Smooth muscle cell of the brain vasculature (primary cell): ENCODE data around the gene EFTUD2.
"Not testable (repeated sequence)": the region's sequence is repeated elsewhere in the genome, so short reads cannot be mapped to it uniquely, and the experiment has no call there.

Experiments used
- DNase-seq: peaks from one replicate; pipeline ENCODE4 v3.0.0-alpha.2; 2012; ENCODE audit warnings: low read depth, low spot score

Gene EFTUD2

DNA sequence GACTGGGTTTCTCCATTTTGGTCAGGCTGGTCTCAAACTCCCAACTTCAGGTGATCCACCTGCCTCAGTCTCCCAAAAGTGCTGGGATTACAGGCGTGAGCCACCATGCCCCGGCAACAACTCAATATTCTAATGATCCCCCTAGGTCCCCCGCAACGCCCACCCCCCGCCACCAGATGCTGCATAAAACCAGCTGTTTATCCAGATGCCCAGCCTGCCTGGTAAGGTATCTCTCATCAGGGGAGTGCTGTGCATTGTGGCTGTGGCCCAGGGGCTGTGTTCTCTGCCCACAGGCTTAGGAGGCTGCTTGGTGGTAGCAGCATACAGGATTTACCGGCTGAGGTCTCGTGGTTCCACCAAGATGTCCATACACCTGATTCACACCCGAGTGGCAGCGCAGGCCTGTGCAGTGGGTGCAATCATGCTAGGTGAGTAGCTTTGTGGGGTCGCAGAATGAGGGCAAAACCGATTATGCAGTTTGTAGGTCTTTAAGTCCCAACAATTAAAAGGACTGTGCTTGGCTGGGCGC, 50.2 kb downstream of the EFTUD2 start:
- no peak for DNase-seq

DNA sequence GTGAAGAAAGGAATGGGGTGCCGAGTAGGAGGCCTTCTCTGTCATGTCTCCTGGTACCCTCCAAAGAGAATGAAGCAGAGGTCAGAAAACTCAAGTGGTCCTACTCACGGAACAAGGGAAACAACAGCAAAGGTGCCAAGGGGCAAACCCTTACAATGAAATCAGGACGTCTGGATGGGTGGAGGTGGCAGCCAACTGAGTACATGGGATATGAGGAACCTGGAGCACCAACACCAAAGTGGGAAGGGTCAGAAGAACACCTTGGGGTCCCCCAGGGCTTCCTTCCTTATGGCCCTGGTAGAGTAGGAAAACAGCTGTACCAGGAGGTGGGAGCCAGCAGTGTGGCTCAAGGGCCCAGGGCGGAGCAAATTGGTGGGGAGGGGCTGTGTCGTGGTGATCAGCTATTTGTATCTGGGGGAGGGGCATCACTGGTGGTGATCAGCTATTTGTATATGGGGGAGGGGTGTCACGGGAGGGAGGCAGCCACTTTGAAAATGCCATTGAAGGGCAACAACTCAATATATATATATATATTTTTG, 50.9 kb downstream of the EFTUD2 start:
- no peak for DNase-seq

- no peak for DNase-seq
Observed at GRCh38 chr17:44847586-44847985, 51.7 kb downstream of the EFTUD2 start, which contains the start of gene HIGD1B. Gene HIGD1B (plus strand): TSS chr17:44847883. CDS start chr17:44848153, 270 bp downstream.

DNA sequence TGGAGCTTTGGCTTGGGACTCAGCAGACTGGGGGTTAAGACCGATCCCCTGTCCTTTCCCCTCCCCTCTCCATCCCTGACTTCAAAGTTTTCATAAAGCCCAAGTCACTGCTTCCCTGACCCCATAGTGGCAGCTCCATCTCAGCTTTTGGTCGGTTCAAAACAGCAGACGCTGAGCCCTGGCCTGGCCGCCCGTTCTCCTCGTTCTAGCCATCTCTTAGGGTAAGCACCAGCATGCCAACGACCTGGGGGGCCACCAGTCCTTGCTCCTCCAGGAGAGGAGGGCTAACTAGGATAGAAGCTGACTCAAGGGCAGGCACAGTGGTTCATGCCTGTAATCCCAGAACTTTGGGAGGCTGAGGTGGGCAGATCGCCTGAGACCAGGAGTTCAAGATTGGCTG, 53.0 kb downstream of the EFTUD2 start:
- DNase-seq = no peak

DNA sequence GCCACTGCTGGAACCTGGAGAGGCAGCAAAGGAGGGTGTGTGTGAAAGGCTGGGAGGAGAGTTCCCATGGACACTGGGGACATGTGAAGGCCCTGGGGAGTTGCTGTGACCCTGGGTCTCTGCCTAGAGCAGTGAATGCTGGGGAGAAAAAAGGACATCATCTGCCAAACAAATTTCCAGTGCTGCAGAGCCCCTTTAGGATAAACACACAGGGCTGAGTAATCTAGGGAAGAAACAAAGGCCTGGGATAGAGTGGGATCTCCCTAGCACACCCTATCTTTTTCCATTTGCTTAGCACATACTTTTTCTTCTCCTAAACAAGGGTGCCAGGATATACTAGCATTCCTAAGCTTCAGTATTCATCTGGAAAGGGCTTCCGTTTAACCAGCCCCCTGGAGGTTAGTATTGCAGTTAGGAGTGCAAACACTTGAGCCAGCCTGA, 54.8 kb downstream of the EFTUD2 start:
- DNase-seq = no peak

DNA sequence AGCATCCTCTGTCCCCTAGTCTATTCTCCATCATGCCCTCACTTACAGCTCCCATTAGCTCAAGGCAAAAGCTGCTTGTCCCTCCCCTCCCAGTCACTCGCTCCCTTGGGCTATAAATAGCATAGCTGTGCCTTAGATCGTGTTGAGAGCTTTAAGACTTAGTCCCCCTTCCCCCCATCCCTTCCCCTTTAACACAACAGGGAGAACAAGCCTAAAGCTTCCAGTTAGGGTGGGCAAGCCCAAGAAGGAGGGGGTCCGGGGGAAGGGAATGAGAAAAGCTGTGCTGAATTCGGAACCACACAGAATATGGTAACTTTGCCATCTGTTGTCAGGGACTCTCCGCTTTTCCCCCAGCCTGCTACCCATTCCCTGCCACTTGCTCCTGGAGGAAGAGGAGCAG, 56.5 kb downstream of the EFTUD2 start:
- no peak for DNase-seq

DNA sequence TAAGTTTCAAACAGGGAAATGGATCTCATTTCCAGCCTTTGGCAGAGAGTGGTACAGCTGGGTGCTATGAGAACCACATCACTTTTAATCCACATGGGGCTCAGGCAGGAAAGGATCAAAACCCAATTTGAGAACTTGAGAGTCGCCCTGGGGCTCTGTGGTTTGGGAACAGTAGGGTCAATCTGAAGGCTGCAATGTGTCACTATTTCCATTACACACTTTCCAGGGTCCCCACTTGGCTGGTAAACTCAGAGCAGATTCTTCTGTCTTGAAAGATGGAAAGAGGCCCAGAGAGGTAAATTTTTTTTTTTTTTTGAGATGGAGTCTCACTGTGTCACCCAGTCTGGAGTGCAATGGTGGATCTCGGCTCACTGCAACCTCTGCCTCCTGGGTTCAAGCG, 58.3 kb downstream of the EFTUD2 start:
- no peak for DNase-seq

DNA sequence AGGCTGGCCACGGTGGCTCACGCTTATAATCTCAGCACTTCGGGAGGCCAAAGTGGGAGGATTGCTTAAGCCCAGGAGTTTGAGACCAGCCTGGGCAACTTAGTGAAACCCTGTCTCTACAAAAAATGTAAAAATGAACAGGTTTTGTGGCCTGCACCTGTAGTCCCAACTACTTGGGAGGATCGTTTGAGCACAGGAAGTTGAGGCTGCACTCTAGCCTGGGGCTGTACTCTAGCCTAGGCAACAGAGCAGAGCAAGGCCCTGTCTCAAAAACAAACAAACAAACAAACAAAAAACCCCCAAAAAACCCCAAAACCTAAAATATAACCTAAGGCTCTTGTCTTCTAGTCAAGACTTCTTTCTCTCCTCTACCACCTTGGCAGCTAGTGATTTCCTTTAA, 59.0 kb downstream of the EFTUD2 start:
- DNase-seq = no peak

GRCh38 chr17:44837196-44837595, 62.0 kb downstream of the EFTUD2 start:
- no peak for DNase-seq

- DNase-seq = no peak
Observed at GRCh38 chr17:44832805-44833204, 66.4 kb downstream of the EFTUD2 start.

DNA sequence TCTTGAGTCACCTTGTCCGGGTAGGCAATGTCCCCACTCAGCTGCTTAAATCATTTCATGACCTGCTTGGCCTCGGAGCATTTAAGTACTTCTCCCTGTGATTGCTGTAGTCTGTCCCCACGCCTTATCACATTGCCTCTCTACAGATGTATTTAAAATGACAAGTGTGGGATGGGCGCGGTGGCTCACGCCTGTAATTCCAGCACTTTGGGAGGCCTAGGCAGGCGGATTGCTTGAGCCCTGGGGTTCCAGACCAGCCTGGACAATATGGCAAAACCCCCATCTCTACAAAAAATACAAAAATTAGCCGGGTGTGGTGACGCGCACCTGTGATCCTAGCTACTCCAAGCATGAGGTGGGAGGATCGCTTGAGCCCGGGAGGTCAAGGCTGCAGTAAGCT, 67.9 kb downstream of the EFTUD2 start:
- DNase-seq = no peak

DNA sequence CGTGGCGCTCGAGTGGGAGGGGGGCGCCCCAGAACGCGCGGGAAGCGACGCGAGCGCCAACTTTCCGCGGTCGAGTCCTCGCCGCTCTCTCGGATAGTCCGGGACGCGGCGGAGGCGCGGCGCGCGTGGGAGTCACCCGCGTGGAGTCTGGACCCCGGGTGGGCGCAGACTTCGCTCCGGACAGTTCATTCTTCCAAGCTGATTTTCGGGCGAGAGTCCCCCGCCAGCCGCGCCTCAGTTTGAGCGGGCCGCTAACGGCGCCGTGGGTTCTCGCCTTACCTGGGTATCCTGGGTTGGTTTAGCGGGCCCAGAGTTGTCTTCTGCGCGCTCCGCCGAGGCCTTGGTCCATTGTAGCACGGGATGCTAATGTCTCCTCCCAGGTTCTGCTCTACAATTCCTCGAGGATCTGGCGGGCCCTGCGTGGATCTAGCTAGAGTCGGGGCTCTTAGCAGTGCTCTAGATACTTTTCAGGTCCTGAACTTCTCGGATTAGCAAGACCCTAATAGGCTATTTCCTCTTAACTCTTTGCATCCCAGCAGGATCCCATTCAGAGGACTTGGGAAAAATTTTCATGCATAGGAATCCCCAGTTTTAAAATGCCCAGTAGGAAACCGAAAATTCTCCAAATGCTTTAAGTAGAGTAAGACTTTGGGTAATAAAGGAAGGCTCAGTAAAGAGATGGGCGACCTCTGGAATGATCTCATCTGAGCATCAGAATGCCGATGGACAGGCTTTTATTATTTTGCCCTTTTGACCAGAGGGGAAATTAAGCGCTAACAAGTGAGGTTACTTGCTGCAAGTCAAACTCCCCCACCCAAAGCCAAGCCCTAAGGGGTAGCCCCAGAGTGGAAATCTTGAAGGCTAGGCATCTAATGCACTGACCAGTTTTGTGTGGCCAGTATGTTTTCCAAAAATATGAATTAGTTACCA, 68.6 kb downstream of the EFTUD2 start:
- DNase-seq = no peak

DNA sequence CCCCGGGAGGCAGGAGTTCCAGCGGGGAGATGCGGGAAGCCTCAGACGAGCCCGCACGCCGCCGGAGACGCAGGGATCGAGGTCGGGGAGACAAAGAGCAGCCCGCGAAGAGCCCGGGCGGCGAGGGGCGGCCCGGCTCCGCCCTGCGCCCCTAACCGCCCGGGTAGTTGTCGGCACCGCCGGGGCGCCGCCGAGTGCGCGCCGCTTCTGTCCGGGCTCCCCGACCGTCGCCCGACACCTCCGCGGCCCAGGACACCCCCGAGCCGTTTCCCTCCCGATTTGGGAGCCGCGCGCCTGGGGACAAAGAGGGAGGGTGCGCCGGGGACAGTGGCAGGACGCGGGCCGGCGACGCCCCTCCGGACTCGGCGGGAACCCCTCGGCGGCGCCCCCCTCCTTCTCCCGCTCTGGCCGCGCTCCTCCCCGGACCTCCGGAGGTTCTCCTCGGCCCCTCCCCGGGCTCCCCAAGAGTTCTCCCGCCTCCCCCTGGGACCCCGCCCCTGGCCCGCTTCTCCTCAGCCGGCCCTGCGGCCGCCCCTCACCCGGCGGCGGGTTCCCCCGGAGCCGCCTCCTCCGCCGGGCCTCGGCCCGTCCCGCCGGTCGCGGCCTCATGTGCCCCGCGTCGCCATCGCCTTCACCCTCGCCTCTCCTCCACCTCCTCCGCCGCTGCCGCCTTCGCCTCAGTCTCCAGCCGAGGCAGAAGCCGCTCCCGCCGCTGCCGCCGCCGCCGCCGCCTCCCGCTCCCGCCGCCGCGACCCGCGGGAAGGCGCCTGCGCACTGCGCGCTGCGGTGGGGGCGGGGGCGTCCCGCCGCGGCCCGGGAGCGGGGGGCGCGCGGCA, 69.5 kb downstream of the EFTUD2 start, which contains the start of gene GJC1:
GJC1 (minus strand) TSS at position 765 of the 836 bp plus-strand sequence. CDS start 24,470 bp downstream, outside the sequence.
- no peak for DNase-seq

DNA sequence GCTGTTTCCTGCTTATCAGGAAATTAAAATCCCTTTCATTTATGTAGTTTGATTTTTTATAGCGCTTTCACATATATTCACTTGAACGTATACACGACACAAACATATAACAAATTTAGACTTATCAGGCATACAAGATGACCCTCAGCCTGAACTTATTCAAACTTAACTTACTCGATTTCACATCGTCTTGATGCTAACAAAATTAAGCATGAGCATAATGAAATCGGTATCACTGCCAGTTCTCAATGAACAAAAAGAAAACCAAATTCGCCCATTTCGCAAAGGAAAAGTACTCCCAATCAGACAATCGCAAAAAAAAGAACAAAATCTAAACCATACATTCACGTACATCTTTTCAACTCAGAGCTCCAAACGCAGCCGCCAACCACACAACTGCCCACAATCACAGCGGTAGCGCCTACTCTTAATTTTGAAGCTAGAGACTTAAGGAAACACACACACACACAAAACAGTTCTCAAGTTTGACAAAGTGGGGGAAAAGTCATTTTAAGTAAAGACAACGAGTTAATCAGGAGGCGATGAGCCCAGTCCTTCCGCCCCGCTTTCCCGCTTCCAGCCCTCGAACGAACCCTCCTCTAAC, 70.2 kb downstream of the EFTUD2 start:
- no peak for DNase-seq

GRCh38 chr17:44827863-44828262, 71.4 kb downstream of the EFTUD2 start:
- no peak for DNase-seq

DNA sequence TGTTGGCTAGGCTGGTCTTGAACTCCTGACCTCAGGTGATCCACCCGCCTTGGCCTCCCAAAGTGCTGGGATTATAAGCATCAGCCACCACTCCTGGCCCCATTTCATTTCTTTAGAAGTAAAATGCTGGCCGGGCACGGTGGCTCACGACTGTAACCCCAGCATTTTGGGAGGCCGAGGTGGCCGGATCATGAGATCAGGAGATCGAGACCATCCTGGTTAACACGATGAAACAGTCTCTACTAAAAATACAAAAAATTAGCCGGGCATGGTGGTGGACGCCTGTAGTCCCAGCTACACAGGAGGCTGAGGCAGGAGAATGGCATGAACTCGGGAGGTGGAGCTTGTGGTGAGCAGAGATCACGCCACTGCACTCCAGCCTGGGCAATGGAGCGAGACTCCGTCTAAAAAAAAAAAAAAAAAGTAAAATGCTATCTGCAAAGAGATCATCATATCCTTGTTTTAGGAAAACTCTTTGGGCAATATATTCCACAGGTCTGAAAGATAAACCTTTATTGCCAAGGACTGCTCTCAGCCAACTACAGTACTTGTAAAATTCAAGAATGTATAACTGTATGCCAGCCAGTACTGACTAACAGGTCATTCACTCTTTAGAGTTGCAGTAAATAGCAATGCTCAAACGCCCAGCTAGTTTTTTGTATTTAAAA, 73.0 kb downstream of the EFTUD2 start:
- no peak for DNase-seq

- DNase-seq = not testable (repeated sequence)
Observed at GRCh38 chr17:44825236-44825635, 74.0 kb downstream of the EFTUD2 start.

- no peak for DNase-seq
Observed at GRCh38 chr17:44820631-44821212, 78.5 kb downstream of the EFTUD2 start.

GRCh38 chr17:44818508-44818907, 80.7 kb downstream of the EFTUD2 start:
- not testable (repeated sequence) for DNase-seq

GRCh38 chr17:44812263-44812662, 87.0 kb downstream of the EFTUD2 start:
- DNase-seq = no peak
